CD4-positive, alpha-beta T cell (primary cell): ENCODE measurements around the gene TMX2. TPM values are rescaled to one million over a fixed set of nuclear protein-coding genes. Genes with fewer than 3 reads are reported as not detected.

Experiments
- ATAC-seq: fragments of 200-7000 bp; cut with Tn5 transposase; one replicate; pipeline ENCODE4 v1.10.0; 2022; ENCODE audit warnings: mild to moderate bottlenecking; ENCODE audit not compliant: poor library complexity
- CTCF ChIA-PET: fragments of 350-600 bp; sonication (Branson Sonifier 250); formaldehyde crosslinking; loops from one replicate; lab custom pipeline; 2021; ENCODE audit warnings: antibody characterized with exemption, inconsistent platforms; lab: Charles Lee
- POLR2A ChIA-PET: fragments of 350-600 bp; sonication (Branson Sonifier 250); formaldehyde crosslinking; loops from one replicate; lab custom pipeline; 2021; ENCODE audit warnings: antibody characterized with exemption, inconsistent platforms; lab: Charles Lee
- DNase-seq, 14 experiments: peaks; one replicate each; pipeline ENCODE4 v3.0.0-alpha.2; 2013 to 2020; ENCODE audit warnings: mixed read lengths in 2 of 14
- H3K27ac ChIP-seq, 2 donors: one replicate each; pipeline versions ENCODE4 v1.5.1 to v1.7.0; 2013; ENCODE audit warnings: low read length in 2 of 2, low read depth in 1 of 2, mild to moderate bottlenecking in 1 of 2
- H3K27me3 ChIP-seq, 2 experiments: 1 replicate in 1 of 2; 2 replicates in 1 of 2; pipeline versions ENCODE4 v1.6.1 to v1.7.0; 2013; ENCODE audit warnings: low read length in 2 of 2, control low read depth in 1 of 2, mild to moderate bottlenecking in 1 of 2, moderate library complexity in 1 of 2; ENCODE audit not compliant: insufficient read depth in 2 of 2, control insufficient read depth in 1 of 2
- H3K36me3 ChIP-seq: one replicate; pipeline ENCODE4 v1.6.1; 2013; ENCODE audit warnings: low read length, control low read depth; ENCODE audit not compliant: insufficient read depth
- H3K4me1 ChIP-seq: one replicate; pipeline ENCODE4 v1.6.1; 2013; ENCODE audit warnings: low read length, control low read depth; ENCODE audit not compliant: insufficient read depth
- H3K4me3 ChIP-seq: one replicate; pipeline ENCODE4 v1.5.1; 2013; ENCODE audit warnings: mild to moderate bottlenecking, low read length, moderate library complexity
- H3K9me3 ChIP-seq, 2 experiments: 1 replicate in 1 of 2; 2 replicates in 1 of 2; pipeline versions ENCODE4 v1.6.1 to v1.7.0; 2013; ENCODE audit warnings: low read length in 2 of 2, mild to moderate bottlenecking in 2 of 2, control low read depth in 1 of 2, moderate library complexity in 1 of 2; ENCODE audit not compliant: control insufficient read depth in 1 of 2, insufficient read depth in 1 of 2
- H3K27ac Mint-ChIP-seq: one replicate; pipeline ENCODE4 v1.8.0; 2020; ENCODE audit warnings: mixed read lengths
- H3K27me3 Mint-ChIP-seq: one replicate; pipeline ENCODE4 v1.8.0; 2021; ENCODE audit warnings: mixed read lengths
- H3K36me3 Mint-ChIP-seq: one replicate; pipeline ENCODE4 v1.8.0; 2021; ENCODE audit warnings: low read depth, mixed read lengths
- H3K4me1 Mint-ChIP-seq: one replicate; pipeline ENCODE4 v1.8.0; 2021; ENCODE audit warnings: low read depth, mixed read lengths
- H3K4me3 Mint-ChIP-seq: one replicate; pipeline ENCODE4 v1.8.0; 2020; ENCODE audit warnings: mild to moderate bottlenecking, mixed read lengths
- H3K9me3 Mint-ChIP-seq: one replicate; pipeline ENCODE4 v1.8.0; 2020; ENCODE audit warnings: mixed read lengths
- intact Hi-C, 2 experiments: fragments of 100-400 bp; cut with DNase I in 1 of 2; cut with micrococcal nuclease in 1 of 2; formaldehyde crosslinking; loops; one replicate each; pipeline versions ENCODE4 v1.15.1 to v1.9.0; 2023 to 2025; cut with DNase I, micrococcal nuclease
- total RNA-seq, 174 experiments: library from RNA in 2 of 174; stranded (reverse) in 2 of 174; gene quantifications; one replicate each; pipeline ENCODE4 v1.2.3 and lab custom pipeline; 2021 to 2026
- TF ChIP-seq, protein P1 (sequence below): fragments of 200-600 bp; IDR thresholded peaks from one replicate; pipeline ENCODE4 v1.8.0; 2022; ENCODE audit warnings: antibody characterized with exemption, mild to moderate bottlenecking

TMX2 gene
- total RNA-seq, 2 experiments from 2014 or later, result 30.0 to 30.5 TPM

DNA sequence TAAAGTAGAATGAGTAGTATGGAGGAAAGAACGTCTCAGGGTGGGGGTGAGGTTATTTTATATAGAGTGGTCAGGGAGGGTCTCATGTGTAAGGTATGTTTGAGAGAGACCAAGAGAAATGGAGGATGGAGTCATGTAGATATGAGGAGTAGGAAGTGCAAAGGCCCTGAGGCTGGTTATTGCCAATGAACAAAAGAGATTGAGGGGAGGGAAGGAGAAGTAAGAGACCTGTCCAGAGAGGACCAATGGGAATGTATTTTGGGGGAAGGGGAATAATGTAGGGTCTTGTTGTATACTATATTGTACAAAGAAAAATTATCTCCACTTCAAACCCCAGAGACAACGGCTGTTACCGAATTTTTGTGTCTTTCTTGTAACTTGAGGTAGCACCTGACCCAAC lies 59.0 kb downstream of the TMX2 start:
- no peak overlapping the region for H3K4me3 ChIP-seq
- no peak for DNase-seq
- Mint-ChIP-seq H3K9me3 (no peaks in the 10 kb centered on the region), H3K27me3 (no peaks in the 10 kb centered on the region), H3K36me3 (no peaks in the 10 kb centered on the region), H3K4me3 (no peak overlapping the region), H3K27ac (no peak overlapping the region), H3K4me1 (peaks cover 11% of the 10 kb centered on the region)
- H3K27me3 ChIP-seq, result no peaks in the 10 kb centered on the region
- no peaks in the 10 kb centered on the region for H3K4me1 ChIP-seq
- TF ChIP-seq, protein P1, sequence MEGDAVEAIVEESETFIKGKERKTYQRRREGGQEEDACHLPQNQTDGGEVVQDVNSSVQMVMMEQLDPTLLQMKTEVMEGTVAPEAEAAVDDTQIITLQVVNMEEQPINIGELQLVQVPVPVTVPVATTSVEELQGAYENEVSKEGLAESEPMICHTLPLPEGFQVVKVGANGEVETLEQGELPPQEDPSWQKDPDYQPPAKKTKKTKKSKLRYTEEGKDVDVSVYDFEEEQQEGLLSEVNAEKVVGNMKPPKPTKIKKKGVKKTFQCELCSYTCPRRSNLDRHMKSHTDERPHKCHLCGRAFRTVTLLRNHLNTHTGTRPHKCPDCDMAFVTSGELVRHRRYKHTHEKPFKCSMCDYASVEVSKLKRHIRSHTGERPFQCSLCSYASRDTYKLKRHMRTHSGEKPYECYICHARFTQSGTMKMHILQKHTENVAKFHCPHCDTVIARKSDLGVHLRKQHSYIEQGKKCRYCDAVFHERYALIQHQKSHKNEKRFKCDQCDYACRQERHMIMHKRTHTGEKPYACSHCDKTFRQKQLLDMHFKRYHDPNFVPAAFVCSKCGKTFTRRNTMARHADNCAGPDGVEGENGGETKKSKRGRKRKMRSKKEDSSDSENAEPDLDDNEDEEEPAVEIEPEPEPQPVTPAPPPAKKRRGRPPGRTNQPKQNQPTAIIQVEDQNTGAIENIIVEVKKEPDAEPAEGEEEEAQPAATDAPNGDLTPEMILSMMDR, result no peak
- ChIA-PET POLR2A (no interaction called here), CTCF (interaction anchor here (1.1 kb wide), 1 partner anchor 10 kb away, joined by 5 read pairs; no protein-coding TSS in a partner anchor)
- H3K36me3 ChIP-seq, result no peaks in the 10 kb centered on the region
- ATAC-seq, result no peak
- intact Hi-C loops, result no loop called here
- no peaks in the 10 kb centered on the region for H3K9me3 ChIP-seq
- H3K27ac ChIP-seq, result no peak overlapping the region

DNA sequence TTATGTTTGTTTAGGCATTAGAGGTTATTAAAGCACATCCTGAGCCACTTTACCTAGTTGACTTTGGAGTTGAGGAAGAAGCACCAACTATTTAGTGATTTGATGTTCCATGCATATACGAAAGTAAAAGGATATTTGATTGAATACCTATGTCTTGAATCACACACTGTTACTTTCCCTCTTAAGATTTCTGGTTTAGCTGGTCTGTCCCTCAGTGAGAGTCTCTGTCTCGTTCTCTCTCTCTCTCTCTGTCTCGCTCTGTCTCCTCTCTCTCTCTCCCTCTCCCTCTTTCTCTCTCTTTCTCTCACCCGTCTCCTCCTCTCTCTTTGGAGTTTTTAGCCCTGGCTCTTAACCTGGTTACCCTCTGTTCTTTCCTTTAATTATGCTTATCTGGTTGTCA lies 60.2 kb downstream of the TMX2 start:
- Mint-ChIP-seq H3K27me3 (no peaks in the 10 kb centered on the region), H3K36me3 (no peaks in the 10 kb centered on the region), H3K27ac (no peak overlapping the region), H3K4me1 (peaks cover 18% of the 10 kb centered on the region), H3K4me3 (no peak overlapping the region), H3K9me3 (no peaks in the 10 kb centered on the region)
- Histone ChIP-seq H3K36me3 (no peaks in the 10 kb centered on the region), H3K27ac (no peak overlapping the region), H3K9me3 (no peaks in the 10 kb centered on the region), H3K27me3 (no peaks in the 10 kb centered on the region), H3K4me3 (no peak overlapping the region), H3K4me1 (no peaks in the 10 kb centered on the region)
- POLR2A ChIA-PET, result no interaction called here
- ATAC-seq, result no peak
- intact Hi-C loops, result no loop called here
- TF ChIP-seq, protein P1, result no peak
- no peak for DNase-seq
- CTCF ChIA-PET, result no interaction called here

- H3K27me3 ChIP-seq, result no peaks in the 10 kb centered on the region
- no peaks in the 10 kb centered on the region for H3K27me3 Mint-ChIP-seq
- H3K9me3 ChIP-seq, result no peaks in the 10 kb centered on the region
- TF ChIP-seq, protein P1, result no peak
- H3K36me3 Mint-ChIP-seq, result no peaks in the 10 kb centered on the region
- ATAC-seq (no peak), DNase-seq (no peak)
- POLR2A ChIA-PET, result no interaction called here
- intact Hi-C loops, result no loop called here
- H3K27ac Mint-ChIP-seq, result no peak overlapping the region
- no peaks in the 10 kb centered on the region for H3K36me3 ChIP-seq
- CTCF ChIA-PET, result no interaction called here
- H3K4me3 Mint-ChIP-seq, result no peak overlapping the region
- H3K27ac ChIP-seq, result no peak overlapping the region
- H3K9me3 Mint-ChIP-seq, result no peaks in the 10 kb centered on the region
- H3K4me1 Mint-ChIP-seq, result peaks cover 20% of the 10 kb centered on the region
- H3K4me3 ChIP-seq, result no peak overlapping the region
- no peaks in the 10 kb centered on the region for H3K4me1 ChIP-seq
Measured at GRCh38 chr11:57773026-57773598, 60.7 kb downstream of the TMX2 start.
